Glutamatergic neuron (in vitro differentiated cells): ENCODE results near the gene C2CD3. TPM values are rescaled to one million over a fixed set of nuclear protein-coding genes. Genes with fewer than 3 reads are reported as not detected.

Experiments used
- total RNA-seq: library from RNA; stranded (reverse); fragmentation: NEBNext Ultra II Directional; extraction: Animal tissue kit (Norgen Biotek cat#: 25700); gene quantifications from one replicate; pipeline ENCODE4 v1.2.1, GENCODE V29; 2021; ENCODE audit not compliant: unreplicated experiment

Gene C2CD3
- total RNA-seq, 1 donor from 2014 or later: 182 TPM

Other genes starting within 250 kb of the C2CD3 start
- not detected for gene DNAJB13, start 220.0 kb downstream of the C2CD3 start, total RNA-seq
- gene UCP2, start 188.2 kb downstream of the C2CD3 start, total RNA-seq: 91.1 TPM
- 7.6 TPM for gene UCP3, start 161.9 kb downstream of the C2CD3 start, total RNA-seq
- 65.1 TPM for gene PPME1, start 287 bp upstream of the C2CD3 start, total RNA-seq
- gene P4HA3, start 140.6 kb upstream of the C2CD3 start, total RNA-seq: not detected
- 97.2 TPM for gene PGM2L1, start 227.4 kb upstream of the C2CD3 start, total RNA-seq